ENCODE measurements around the gene H6PD. TPM values are rescaled to one million over a fixed set of nuclear protein-coding genes. Genes with fewer than 3 reads are reported as not detected.

Gene H6PD
- total RNA-seq, 1 donor = 27.2 TPM

GRCh38 chr1:9207086-9207485 lies 27.5 kb upstream of the H6PD start:
- peak; percentile 77 for DNase-seq (ENCODE audit: low read depth)
- no peak for TF ChIP-seq CTCF (IDR thresholded peaks at IDR 0.05; ENCODE audit: insufficient read depth, low read depth, low read length)
- no peak overlapping the region for H3K4me3 ChIP-seq (ENCODE audit: low read depth, low read length)

DNA sequence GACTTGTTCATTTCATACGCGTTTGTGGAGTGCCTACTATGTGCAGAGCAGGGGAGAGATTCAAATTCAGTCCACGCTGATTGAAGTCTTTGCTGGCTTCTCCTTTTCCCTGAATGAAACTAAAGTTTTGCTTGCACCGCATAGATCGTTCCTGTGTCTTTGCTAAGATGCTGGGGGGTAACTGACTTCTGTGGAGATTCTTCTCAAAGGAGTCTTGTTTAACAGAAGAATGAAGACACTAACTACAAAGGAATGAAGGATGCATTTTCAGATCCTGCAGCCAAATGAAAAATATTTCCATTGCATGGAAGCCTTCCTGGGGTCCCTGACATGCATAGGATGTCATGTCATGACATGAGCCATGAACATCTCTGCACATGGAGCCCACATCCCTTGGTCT lies 26.9 kb upstream of the H6PD start:
- DNase-seq (ENCODE audit: low read depth) = no peak
- no peak for TF ChIP-seq CTCF (IDR thresholded peaks at IDR 0.05; ENCODE audit: insufficient read depth, low read depth, low read length)
- no peak overlapping the region for H3K4me3 ChIP-seq (ENCODE audit: low read depth, low read length)

- no peak overlapping the region for H3K4me3 ChIP-seq (ENCODE audit: low read depth, low read length)
- DNase-seq (ENCODE audit: low read depth) = peak; percentile 89
- TF ChIP-seq CTCF (IDR thresholded peaks at IDR 0.05; ENCODE audit: insufficient read depth, low read depth, low read length) = no peak
These were observed 23.2 kb upstream of the H6PD start for GRCh38 chr1:9211291-9211811.

DNA sequence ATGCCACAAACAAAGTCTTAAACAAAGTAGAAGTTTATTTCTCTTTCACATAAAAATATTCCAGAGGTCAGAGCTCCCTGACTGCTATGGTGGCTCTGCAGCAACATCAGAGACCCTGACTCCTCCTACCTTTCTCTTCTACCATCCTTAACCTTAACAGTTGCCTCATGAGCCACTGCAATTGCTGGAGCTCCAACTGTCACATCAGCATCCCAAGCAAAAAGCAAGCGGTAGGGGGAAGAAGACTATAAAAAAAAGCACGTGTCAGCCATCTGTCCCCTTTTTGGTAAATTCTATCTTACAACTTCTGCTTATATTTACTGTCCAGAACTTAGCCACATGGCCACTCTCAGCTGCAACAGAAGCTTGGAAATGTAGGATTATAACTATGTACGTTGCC lies 21.8 kb upstream of the H6PD start:
- H3K4me3 ChIP-seq (ENCODE audit: low read depth, low read length) = no peak overlapping the region
- no peak for TF ChIP-seq CTCF (IDR thresholded peaks at IDR 0.05; ENCODE audit: insufficient read depth, low read depth, low read length)
- DNase-seq (ENCODE audit: low read depth) = no peak

DNA sequence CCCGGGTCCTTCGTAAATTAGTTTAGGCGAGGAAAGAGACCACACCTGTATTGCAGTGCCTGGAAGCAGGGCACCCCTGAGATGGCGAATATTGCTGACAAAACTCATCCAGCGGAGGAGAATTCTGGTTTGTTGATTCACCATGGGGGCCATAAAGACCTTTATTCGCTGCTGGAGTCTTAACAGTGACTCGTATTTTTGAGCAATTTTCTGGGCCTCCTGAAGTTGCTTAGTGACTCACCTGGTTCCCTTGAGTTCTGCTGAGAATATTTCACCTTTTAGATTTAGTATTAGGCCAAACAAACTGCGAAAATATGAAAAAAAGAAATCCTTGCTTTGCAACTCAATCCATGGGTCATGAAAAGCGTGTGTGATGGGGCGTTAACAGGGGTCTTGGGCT lies 20.6 kb upstream of the H6PD start:
- no peak for TF ChIP-seq CTCF (IDR thresholded peaks at IDR 0.05; ENCODE audit: insufficient read depth, low read depth, low read length)
- H3K4me3 ChIP-seq (ENCODE audit: low read depth, low read length) = no peak overlapping the region
- DNase-seq (ENCODE audit: low read depth) = no peak

- TF ChIP-seq CTCF (IDR thresholded peaks at IDR 0.05; ENCODE audit: insufficient read depth, low read depth, low read length) = no peak
- no peak overlapping the region for H3K4me3 ChIP-seq (ENCODE audit: low read depth, low read length)
- DNase-seq (ENCODE audit: low read depth) = no peak
These were observed 15.7 kb upstream of the H6PD start for GRCh38 chr1:9218917-9219316.

Data from fibroblast of villous mesenchyme (primary cell).